HepG2 (cell line): Measurements from ENCODE around the gene CTSW. TPM values are rescaled to one million over a fixed set of nuclear protein-coding genes. Genes with fewer than 3 reads are reported as not detected.

Experiments used
- CEBPG ChIP-seq: IDR thresholded peaks from 2 replicates; pipeline ENCODE4 v1.6.1; 2016
- HOXA7 ChIP-seq: sonication (generic); formaldehyde crosslinking; IDR thresholded peaks from 2 replicates; pipeline ENCODE4 v1.8.1; 2022; ENCODE audit warnings: mild to moderate bottlenecking, missing genetic modification reagents, moderate library complexity
- MBNL3 ChIP-seq: fragments of 250-450 bp; sonication (Bioruptor Pico); conservative IDR thresholded peaks from 2 replicates; pipeline ENCODE4 v1.8.0; 2022; ENCODE audit warnings: mild to moderate bottlenecking, inconsistent platforms
- MYC ChIP-seq: sonication (generic); formaldehyde crosslinking; IDR thresholded peaks from 2 replicates; pipeline ENCODE4 v1.9.0; 2021; ENCODE audit warnings: missing genetic modification reagents, borderline replicate concordance
- NFKB2 ChIP-seq: sonication (generic); formaldehyde crosslinking; IDR thresholded peaks from 2 replicates; pipeline ENCODE4 v1.4.0; 2020; ENCODE audit warnings: missing genetic modification reagents, borderline replicate concordance
- TARDBP ChIP-seq: sonication (generic); formaldehyde crosslinking; IDR thresholded peaks from 2 replicates; pipeline ENCODE4 v1.8.0; 2022; ENCODE audit warnings: mild to moderate bottlenecking, missing genetic modification reagents
- YEATS4 ChIP-seq: sonication (generic); formaldehyde crosslinking; IDR thresholded peaks from 2 replicates; pipeline ENCODE4 v1.4.0; 2020; ENCODE audit warnings: missing genetic modification reagents, borderline replicate concordance
- ZNF33A ChIP-seq: sonication (generic); formaldehyde crosslinking; IDR thresholded peaks from 2 replicates; pipeline ENCODE4 v1.5.1; 2020; ENCODE audit warnings: missing genetic modification reagents, mild to moderate bottlenecking, moderate library complexity, borderline replicate concordance
- ZNF354B ChIP-seq: sonication (generic); formaldehyde crosslinking; IDR thresholded peaks from 2 replicates; pipeline ENCODE4 v1.8.0; 2022; ENCODE audit warnings: mild to moderate bottlenecking, missing genetic modification reagents
- ZNF550 ChIP-seq: sonication (generic); formaldehyde crosslinking; IDR thresholded peaks from 2 replicates; pipeline ENCODE4 v1.4.0; 2020; ENCODE audit warnings: mild to moderate bottlenecking, missing genetic modification reagents, borderline replicate concordance
- ZNF703 ChIP-seq: sonication (generic); formaldehyde crosslinking; IDR thresholded peaks from 2 replicates; pipeline ENCODE4 v1.5.1; 2020; ENCODE audit warnings: missing genetic modification reagents, mild to moderate bottlenecking, moderate library complexity, borderline replicate concordance
- ZNF746 ChIP-seq: sonication (generic); formaldehyde crosslinking; IDR thresholded peaks from 2 replicates; pipeline ENCODE4 v1.8.0; 2022; ENCODE audit warnings: mild to moderate bottlenecking, missing genetic modification reagents
- polyA plus RNA-seq, 8 experiments: library from polyadenylated mRNA; depleted of rRNA in 3 of 8; stranded (reverse) in 7 of 8; unstranded in 1 of 8; fragments of >200 nt; fragmentation: Illumina TruSeq in 4 of 8; extraction: Trizol in 4 of 8; gene quantifications; 2 replicates each; pipeline versions ENCODE4 v1.2.1 to v1.2.3, GENCODE V29; 2011 to 2016; ENCODE audit warnings: low read depth in 4 of 8, missing spikeins in 1 of 8, mixed read lengths in 1 of 8; ENCODE audit not compliant: insufficient read depth in 1 of 8
- total RNA-seq, 5 experiments: library from RNA; depleted of rRNA; stranded (reverse); fragments of >200 nt; fragmentation: Illumina TruSeq; extraction: Trizol; gene quantifications; 2 replicates each; pipeline ENCODE4 v1.2.3, GENCODE V29; 2016; ENCODE audit warnings: low read depth in 1 of 5
- TF ChIP-seq, protein P1 (sequence below): sonication (generic); formaldehyde crosslinking; IDR thresholded peaks from 2 replicates; pipeline ENCODE4 v1.4.0; 2020; ENCODE audit warnings: missing genetic modification reagents, borderline replicate concordance
- TF ChIP-seq, protein P2 (sequence below): sonication (generic); formaldehyde crosslinking; IDR thresholded peaks from 2 replicates; pipeline ENCODE4 v1.8.1; 2023; ENCODE audit warnings: mild to moderate bottlenecking, missing genetic modification reagents
- TF ChIP-seq, protein P3 (sequence below): sonication (generic); formaldehyde crosslinking; conservative IDR thresholded peaks from 2 replicates; pipeline ENCODE4 v1.4.0; 2020; ENCODE audit warnings: missing genetic modification reagents
- TF ChIP-seq, protein P4 (sequence below): sonication (generic); formaldehyde crosslinking; IDR thresholded peaks from 2 replicates; pipeline ENCODE4 v1.5.1; 2020; ENCODE audit warnings: missing genetic modification reagents, mild to moderate bottlenecking, borderline replicate concordance

The CTSW gene
- total and polyA plus RNA-seq, 2 of the 13 experiments (the other 11 are each of a cell fraction or from before 2014, with no cell fraction given), result 0.09 TPM; not detected in 1

DNA sequence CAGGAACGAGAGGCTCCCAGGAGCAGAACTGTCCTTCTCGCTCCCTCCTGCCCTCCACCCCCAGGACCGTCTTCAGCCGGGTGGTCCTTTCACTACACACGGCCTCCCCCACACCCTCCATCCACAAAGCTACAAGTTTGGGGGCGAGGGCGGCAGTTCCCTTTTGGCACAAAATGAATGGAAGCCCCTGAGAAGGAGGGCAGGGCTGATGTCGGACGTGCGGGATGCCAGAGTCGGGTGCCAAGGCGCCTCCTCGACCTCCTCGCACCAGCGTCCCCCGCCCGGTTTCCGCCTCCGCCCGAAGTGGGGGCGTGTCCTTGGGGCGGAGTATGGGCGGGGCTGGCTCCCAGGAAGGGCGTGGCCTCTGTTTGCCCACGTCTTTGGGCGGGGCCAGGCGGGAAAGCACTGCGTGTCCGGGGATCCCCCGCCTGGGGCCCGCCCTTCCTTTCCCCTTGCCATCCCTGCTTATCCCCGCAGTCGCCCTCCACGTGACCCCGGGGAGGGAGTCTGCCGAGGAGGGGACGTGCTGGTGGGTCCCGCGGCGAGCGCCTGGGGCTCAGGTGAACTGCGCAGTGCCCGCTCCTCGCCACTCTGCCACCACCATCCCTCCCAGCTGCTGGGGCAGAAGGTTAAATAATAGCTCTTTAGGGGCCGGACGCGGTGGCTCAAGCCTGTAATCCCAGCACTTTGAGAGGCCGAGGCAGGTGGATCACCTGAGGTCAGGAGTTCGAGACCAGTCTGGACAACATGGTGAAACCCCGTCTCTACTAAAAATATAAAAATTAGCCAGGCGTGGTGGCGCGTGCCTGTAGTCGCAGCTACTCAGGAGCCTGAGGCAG is 6.1 kb upstream of the CTSW start (continued):
- TF ChIP-seq, protein P1, sequence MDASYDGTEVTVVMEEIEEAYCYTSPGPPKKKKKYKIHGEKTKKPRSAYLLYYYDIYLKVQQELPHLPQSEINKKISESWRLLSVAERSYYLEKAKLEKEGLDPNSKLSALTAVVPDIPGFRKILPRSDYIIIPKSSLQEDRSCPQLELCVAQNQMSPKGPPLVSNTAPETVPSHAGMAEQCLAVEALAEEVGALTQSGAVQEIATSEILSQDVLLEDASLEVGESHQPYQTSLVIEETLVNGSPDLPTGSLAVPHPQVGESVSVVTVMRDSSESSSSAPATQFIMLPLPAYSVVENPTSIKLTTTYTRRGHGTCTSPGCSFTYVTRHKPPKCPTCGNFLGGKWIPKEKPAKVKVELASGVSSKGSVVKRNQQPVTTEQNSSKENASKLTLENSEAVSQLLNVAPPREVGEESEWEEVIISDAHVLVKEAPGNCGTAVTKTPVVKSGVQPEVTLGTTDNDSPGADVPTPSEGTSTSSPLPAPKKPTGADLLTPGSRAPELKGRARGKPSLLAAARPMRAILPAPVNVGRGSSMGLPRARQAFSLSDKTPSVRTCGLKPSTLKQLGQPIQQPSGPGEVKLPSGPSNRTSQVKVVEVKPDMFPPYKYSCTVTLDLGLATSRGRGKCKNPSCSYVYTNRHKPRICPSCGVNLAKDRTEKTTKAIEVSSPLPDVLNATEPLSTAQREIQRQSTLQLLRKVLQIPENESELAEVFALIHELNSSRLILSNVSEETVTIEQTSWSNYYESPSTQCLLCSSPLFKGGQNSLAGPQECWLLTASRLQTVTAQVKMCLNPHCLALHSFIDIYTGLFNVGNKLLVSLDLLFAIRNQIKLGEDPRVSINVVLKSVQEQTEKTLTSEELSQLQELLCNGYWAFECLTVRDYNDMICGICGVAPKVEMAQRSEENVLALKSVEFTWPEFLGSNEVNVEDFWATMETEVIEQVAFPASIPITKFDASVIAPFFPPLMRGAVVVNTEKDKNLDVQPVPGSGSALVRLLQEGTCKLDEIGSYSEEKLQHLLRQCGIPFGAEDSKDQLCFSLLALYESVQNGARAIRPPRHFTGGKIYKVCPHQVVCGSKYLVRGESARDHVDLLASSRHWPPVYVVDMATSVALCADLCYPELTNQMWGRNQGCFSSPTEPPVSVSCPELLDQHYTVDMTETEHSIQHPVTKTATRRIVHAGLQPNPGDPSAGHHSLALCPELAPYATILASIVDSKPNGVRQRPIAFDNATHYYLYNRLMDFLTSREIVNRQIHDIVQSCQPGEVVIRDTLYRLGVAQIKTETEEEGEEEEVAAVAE (CRISPR knock-in tag), result peak; percentile 16; the same call in 1 of the 2 replicates
- TF ChIP-seq HOXA7 (CRISPR knock-in tag), result no peak
- TF ChIP-seq, protein P2, sequence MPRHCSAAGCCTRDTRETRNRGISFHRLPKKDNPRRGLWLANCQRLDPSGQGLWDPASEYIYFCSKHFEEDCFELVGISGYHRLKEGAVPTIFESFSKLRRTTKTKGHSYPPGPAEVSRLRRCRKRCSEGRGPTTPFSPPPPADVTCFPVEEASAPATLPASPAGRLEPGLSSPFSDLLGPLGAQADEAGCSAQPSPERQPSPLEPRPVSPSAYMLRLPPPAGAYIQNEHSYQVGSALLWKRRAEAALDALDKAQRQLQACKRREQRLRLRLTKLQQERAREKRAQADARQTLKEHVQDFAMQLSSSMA (CRISPR knock-in tag), result no peak
- no peak for TF ChIP-seq MBNL3
- TF ChIP-seq ZNF33A (CRISPR knock-in tag), result 0 out of 2 replicates have a peak, but pooled peaks have one; percentile 75
- TF ChIP-seq, protein P3, sequence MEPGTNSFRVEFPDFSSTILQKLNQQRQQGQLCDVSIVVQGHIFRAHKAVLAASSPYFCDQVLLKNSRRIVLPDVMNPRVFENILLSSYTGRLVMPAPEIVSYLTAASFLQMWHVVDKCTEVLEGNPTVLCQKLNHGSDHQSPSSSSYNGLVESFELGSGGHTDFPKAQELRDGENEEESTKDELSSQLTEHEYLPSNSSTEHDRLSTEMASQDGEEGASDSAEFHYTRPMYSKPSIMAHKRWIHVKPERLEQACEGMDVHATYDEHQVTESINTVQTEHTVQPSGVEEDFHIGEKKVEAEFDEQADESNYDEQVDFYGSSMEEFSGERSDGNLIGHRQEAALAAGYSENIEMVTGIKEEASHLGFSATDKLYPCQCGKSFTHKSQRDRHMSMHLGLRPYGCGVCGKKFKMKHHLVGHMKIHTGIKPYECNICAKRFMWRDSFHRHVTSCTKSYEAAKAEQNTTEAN (CRISPR knock-in tag), result no peak
- TF ChIP-seq TARDBP (CRISPR knock-in tag), result peak; percentile 62; the same call in 1 of the 2 replicates
- peak; percentile 58; the same call in 1 of the 2 replicates for TF ChIP-seq YEATS4 (CRISPR knock-in tag)
- peak; percentile 68; the same call in 1 of the 2 replicates for TF ChIP-seq ZNF746 (CRISPR knock-in tag)
- TF ChIP-seq CEBPG (CRISPR knock-in tag), result no peak
- TF ChIP-seq ZNF703 (CRISPR knock-in tag), result 0 out of 2 replicates have a peak, but pooled peaks have one; percentile 11
- no peak for TF ChIP-seq ZNF550 (CRISPR knock-in tag)
- no peak for TF ChIP-seq ZNF354B (CRISPR knock-in tag)
- TF ChIP-seq, protein P4, sequence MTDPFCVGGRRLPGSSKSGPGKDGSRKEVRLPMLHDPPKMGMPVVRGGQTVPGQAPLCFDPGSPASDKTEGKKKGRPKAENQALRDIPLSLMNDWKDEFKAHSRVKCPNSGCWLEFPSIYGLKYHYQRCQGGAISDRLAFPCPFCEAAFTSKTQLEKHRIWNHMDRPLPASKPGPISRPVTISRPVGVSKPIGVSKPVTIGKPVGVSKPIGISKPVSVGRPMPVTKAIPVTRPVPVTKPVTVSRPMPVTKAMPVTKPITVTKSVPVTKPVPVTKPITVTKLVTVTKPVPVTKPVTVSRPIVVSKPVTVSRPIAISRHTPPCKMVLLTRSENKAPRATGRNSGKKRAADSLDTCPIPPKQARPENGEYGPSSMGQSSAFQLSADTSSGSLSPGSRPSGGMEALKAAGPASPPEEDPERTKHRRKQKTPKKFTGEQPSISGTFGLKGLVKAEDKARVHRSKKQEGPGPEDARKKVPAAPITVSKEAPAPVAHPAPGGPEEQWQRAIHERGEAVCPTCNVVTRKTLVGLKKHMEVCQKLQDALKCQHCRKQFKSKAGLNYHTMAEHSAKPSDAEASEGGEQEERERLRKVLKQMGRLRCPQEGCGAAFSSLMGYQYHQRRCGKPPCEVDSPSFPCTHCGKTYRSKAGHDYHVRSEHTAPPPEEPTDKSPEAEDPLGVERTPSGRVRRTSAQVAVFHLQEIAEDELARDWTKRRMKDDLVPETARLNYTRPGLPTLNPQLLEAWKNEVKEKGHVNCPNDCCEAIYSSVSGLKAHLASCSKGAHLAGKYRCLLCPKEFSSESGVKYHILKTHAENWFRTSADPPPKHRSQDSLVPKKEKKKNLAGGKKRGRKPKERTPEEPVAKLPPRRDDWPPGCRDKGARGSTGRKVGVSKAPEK (CRISPR knock-in tag), result no peak
- TF ChIP-seq MYC (CRISPR knock-in tag), result peak; percentile 79; the same call in 1 of the 2 replicates
- no peak; the same call in 1 of the 2 replicates for TF ChIP-seq NFKB2 (CRISPR knock-in tag)
